Esophagus muscularis mucosa (tissue), 4 donors: ENCODE data around the gene CHCHD3.

ENCODE experiments used
- CTCF ChIP-seq, 3 experiments: fragments of 200-600 bp in 2 of 3; fragments of 450-650 bp in 1 of 3; sonication (generic) in 2 of 3; IDR thresholded peaks; one replicate each; pipeline ENCODE4 v1.5.1; 2017 to 2019; ENCODE audit warnings: antibody characterized with exemption in 3 of 3, mild to moderate bottlenecking in 2 of 3, moderate library complexity in 1 of 3
- EP300 ChIP-seq: sonication (generic); formaldehyde crosslinking; IDR thresholded peaks from one replicate; pipeline ENCODE4 v1.6.1; 2017; ENCODE audit warnings: antibody characterized with exemption
- POLR2A ChIP-seq: fragments of 450-650 bp; IDR thresholded peaks from one replicate; pipeline ENCODE4 v1.6.1; 2017; ENCODE audit warnings: antibody characterized with exemption, moderate library complexity, mild to moderate bottlenecking, low read depth

- no peak for TF ChIP-seq CTCF (IDR thresholded peaks at IDR 0.05)
- TF ChIP-seq POLR2A = no peak
- TF ChIP-seq EP300 = no peak
Measured at GRCh38 chr7:132784406-132784805, 297.5 kb downstream of the CHCHD3 start.
